Calu3 (cell line): ENCODE measurements around the gene GIPC3. TPM values are rescaled to one million over a fixed set of nuclear protein-coding genes. Genes with fewer than 3 reads are reported as not detected.

ENCODE experiments used
- BruUV-seq: library from RNA; stranded (reverse); fragments of 400-500 nt; replicated peaks from 2 replicates; lab custom pipeline; 2021; lab: Mats Ljungman, UMichigan
- CTCF ChIA-PET: fragments of 300-600 bp; sonication (Branson Sonifier 250); formaldehyde crosslinking; loops from one replicate; lab custom pipeline; 2022; ENCODE audit warnings: antibody characterized with exemption; lab: Charles Lee
- DNase-seq: peaks from one replicate; pipeline ENCODE4 v3.0.0; 2022
- H3K27ac Mint-ChIP-seq: one replicate; pipeline ENCODE4 v1.8.0; 2022; ENCODE audit warnings: mixed read lengths; ENCODE audit not compliant: unreplicated experiment
- H3K27me3 Mint-ChIP-seq: one replicate; pipeline ENCODE4 v1.8.0; 2022; ENCODE audit warnings: mixed read lengths; ENCODE audit not compliant: unreplicated experiment
- H3K36me3 Mint-ChIP-seq: one replicate; pipeline ENCODE4 v1.8.0; 2022; ENCODE audit warnings: mild to moderate bottlenecking, moderate library complexity, mixed read lengths; ENCODE audit not compliant: insufficient read depth, unreplicated experiment
- H3K4me1 Mint-ChIP-seq: one replicate; pipeline ENCODE4 v1.8.0; 2022; ENCODE audit warnings: mild to moderate bottlenecking, low read depth, mixed read lengths; ENCODE audit not compliant: unreplicated experiment
- H3K4me3 Mint-ChIP-seq: one replicate; pipeline ENCODE4 v1.8.0; 2022; ENCODE audit warnings: mild to moderate bottlenecking, low read depth, moderate library complexity, mixed read lengths; ENCODE audit not compliant: unreplicated experiment
- H3K9me3 Mint-ChIP-seq: one replicate; pipeline ENCODE4 v1.8.0; 2022; ENCODE audit warnings: low read depth, mixed read lengths; ENCODE audit not compliant: unreplicated experiment
- intact Hi-C: fragments of 100-400 bp; cut with micrococcal nuclease; formaldehyde crosslinking; loops from one replicate; pipeline ENCODE4 v1.10.0; 2022; ENCODE audit not compliant: unreplicated experiment
- total RNA-seq: library from RNA; stranded (reverse); gene quantifications from 2 replicates; pipeline ENCODE4 v1.2.3, GENCODE V29; 2022
- TF ChIP-seq, protein P1 (sequence below): fragments of 200-600 bp; IDR thresholded peaks from one replicate; pipeline ENCODE4 v1.8.0; 2022; ENCODE audit warnings: antibody characterized with exemption; ENCODE audit not compliant: unreplicated experiment

GIPC3 gene
- total RNA-seq, 1 experiment from 2014 or later, result not detected

DNA sequence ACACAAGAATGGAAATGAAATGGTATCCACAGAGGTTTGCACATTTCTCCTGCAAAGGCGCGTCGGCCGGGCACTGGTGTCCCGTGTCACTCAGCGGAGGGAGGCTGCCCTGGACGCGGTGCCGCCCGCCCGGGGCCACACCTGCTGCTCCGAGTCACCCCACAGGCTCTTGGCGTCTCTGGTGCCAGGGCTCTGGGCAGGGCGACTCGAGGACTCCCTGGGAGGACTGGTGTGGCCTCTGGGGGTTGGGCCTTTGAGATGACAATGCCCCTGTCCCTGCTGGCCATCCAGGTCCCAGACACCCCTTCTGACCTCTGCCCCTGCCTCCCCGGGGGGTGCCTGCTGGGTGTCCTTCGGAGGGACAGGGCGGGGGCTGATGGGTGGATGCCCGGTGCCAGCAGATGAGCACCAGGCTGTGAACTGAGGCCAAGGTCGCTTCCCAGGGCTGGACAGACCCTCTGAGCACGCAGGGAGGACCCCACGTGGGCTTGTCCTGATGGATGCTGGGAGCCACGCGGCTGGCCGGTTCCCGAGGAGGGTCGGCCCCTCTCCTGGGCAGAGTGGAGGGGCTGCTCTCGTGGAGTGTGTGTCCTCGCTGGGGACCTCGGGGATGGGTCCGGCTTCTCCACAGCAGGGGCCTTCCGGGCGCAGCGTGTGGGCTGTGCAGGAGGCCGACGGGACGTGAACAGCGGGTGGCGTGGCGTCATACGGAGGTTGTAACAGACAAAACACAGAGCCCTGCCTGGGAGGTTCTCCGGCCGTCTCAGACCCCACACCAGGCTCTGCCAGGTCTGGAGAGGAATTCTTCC, 46.0 kb downstream of the GIPC3 start:
- no peak overlapping the region for H3K27ac Mint-ChIP-seq
- no peak overlapping the region for H3K4me3 Mint-ChIP-seq
- H3K36me3 Mint-ChIP-seq, result peaks cover 11% of the 10 kb centered on the region
- no TSS peak for BruUV-seq
- H3K27me3 Mint-ChIP-seq, result no peaks in the 10 kb centered on the region
- CTCF ChIA-PET, result no interaction called here
- no peak for DNase-seq
- H3K4me1 Mint-ChIP-seq, result no peaks in the 10 kb centered on the region
- TF ChIP-seq, protein P1, sequence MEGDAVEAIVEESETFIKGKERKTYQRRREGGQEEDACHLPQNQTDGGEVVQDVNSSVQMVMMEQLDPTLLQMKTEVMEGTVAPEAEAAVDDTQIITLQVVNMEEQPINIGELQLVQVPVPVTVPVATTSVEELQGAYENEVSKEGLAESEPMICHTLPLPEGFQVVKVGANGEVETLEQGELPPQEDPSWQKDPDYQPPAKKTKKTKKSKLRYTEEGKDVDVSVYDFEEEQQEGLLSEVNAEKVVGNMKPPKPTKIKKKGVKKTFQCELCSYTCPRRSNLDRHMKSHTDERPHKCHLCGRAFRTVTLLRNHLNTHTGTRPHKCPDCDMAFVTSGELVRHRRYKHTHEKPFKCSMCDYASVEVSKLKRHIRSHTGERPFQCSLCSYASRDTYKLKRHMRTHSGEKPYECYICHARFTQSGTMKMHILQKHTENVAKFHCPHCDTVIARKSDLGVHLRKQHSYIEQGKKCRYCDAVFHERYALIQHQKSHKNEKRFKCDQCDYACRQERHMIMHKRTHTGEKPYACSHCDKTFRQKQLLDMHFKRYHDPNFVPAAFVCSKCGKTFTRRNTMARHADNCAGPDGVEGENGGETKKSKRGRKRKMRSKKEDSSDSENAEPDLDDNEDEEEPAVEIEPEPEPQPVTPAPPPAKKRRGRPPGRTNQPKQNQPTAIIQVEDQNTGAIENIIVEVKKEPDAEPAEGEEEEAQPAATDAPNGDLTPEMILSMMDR, result no peak
- H3K9me3 Mint-ChIP-seq, result no peaks in the 10 kb centered on the region
- intact Hi-C loops, result no loop called here

DNA sequence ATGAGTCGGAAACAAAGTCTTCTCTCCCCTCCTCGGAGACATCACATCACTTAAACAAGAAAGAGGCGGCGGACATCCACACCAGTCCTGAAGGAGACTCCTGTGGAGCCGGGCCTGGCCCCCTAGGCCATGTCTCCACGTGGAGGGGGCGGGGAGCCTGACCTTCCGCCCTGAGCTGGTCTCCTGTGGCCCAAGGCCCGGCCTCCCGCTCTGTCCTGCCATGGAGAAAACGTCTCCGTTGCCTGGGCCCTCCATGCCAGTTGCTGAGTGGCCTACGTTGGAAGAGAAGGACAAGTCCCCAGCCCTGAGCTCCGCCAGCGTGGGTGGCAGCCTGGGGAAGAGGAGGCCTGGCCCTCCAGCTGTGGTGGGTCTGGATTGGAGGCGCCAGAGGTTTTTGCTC, 46.8 kb downstream of the GIPC3 start:
- CTCF ChIA-PET, result no interaction called here
- TF ChIP-seq, protein P1, result no peak
- Mint-ChIP-seq H3K27me3 (no peaks in the 10 kb centered on the region), H3K4me1 (no peaks in the 10 kb centered on the region), H3K27ac (no peak overlapping the region), H3K4me3 (no peak overlapping the region), H3K9me3 (no peaks in the 10 kb centered on the region), H3K36me3 (peaks cover 3% of the 10 kb centered on the region)
- intact Hi-C loops, result no loop called here
- DNase-seq, result no peak
- no TSS peak for BruUV-seq

DNA sequence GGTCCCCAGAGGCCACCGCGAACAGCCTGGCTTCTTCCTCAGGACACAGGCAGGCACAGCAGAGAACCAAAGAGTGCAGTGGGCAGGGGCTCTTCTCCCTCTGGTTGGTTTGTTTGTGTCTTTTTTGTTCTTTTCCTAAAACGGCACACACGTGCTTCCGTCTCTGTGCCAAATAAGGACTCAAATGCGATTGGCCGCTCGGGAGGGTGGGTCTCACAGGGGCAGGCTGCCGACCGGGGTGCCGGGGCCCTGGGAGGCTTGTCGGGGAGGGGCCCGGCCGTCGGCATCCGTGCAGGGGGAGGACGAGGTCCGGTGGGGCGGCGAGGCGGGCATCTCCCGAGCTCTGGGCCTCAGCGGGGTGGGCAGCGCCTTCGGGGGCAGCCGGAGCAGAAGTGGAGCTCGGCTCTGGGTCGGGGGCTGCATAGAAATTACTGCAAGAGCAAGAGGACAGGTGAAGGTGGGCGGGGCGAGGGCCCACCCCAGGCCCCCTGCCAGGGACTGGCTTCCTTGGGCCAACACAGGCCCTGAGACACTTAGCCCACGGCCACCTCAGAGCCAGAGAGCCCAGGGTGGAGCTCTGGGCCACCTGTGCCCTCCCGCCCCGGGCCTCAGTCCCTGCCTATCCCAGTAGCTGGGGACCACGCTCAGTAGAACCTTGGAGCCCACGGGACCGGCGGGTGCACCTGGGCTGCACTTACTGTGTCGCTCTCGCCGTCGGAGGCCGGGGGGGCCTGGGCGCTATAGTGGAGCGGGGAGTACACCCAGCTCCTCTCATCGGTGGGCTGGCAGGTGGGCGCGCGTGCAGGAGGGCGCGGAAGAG, 47.7 kb downstream of the GIPC3 start:
- H3K27ac Mint-ChIP-seq, result no peak overlapping the region
- DNase-seq, result no peak
- TF ChIP-seq, protein P1, result no peak
- CTCF ChIA-PET, result no interaction called here
- intact Hi-C loops, result no loop called here
- no TSS peak for BruUV-seq
- no peak overlapping the region for H3K4me3 Mint-ChIP-seq
- no peaks in the 10 kb centered on the region for H3K36me3 Mint-ChIP-seq
- no peaks in the 10 kb centered on the region for H3K9me3 Mint-ChIP-seq
- no peaks in the 10 kb centered on the region for H3K27me3 Mint-ChIP-seq
- no peaks in the 10 kb centered on the region for H3K4me1 Mint-ChIP-seq

DNA sequence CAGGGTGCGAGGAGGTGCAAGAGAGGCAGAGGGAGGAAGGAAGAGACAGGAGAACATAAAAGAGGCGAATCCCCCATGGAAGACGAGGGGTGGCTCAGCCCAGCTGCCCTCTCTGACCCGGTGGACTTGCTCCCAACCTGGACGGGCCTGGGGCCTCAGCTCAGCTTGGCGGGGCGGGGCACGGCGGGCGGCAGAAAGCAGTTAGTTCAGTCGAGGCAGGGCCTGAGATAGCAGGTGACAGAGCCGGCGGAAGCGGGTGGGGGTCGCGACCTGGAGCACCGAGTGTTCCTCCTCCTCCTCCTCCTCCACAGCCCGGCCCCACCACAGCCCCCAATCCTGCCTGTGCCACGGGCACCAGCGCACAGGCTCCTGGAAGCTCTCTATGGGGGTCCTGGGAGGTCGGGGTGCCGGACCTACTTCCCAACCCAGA, 48.3 kb downstream of the GIPC3 start:
- H3K4me3 Mint-ChIP-seq, result no peak overlapping the region
- H3K36me3 Mint-ChIP-seq, result peaks cover 4% of the 10 kb centered on the region
- no peaks in the 10 kb centered on the region for H3K27me3 Mint-ChIP-seq
- H3K4me1 Mint-ChIP-seq, result no peaks in the 10 kb centered on the region
- intact Hi-C loops, result no loop called here
- no TSS peak for BruUV-seq
- TF ChIP-seq, protein P1, result no peak
- no peaks in the 10 kb centered on the region for H3K9me3 Mint-ChIP-seq
- H3K27ac Mint-ChIP-seq, result no peak overlapping the region
- CTCF ChIA-PET, result no interaction called here
- no peak for DNase-seq
